Non-pigmented ciliary epithelial cell (primary cell): Measurements from ENCODE around the gene FOXB1.

Experiments
- DNase-seq: peaks from one replicate; pipeline ENCODE4 v3.0.0-alpha.2; 2010; ENCODE audit warnings: low read depth

The FOXB1 gene

GRCh38 chr15:60004009-60004845 is at the start of gene FOXB1:
Gene FOXB1, plus strand, starts transcription at chr15:60004311. Its CDS starts 653 bp downstream, at chr15:60004964.
- no peak for DNase-seq

- DNase-seq: no peak
Measured at GRCh38 chr15:59958288-59958687, 45.8 kb upstream of the FOXB1 start.

DNA sequence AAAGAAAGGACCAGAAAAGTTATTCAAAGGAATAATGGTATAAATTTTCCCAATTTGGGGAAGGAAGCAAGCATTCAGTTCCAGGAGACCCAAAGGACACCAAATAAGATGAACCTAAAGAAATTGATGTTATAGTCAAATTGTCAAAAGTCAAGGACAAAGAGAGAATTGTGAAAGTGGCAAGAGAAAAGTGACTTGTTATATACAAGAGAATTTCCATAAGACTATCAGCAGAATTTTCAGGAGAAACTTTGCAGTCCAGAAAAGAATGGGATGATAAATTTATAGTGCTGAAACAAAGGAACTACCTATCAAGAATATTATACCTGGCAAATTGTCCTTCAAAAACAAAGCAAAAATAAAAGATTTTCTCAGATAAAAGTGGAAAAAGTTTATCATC is 43.8 kb upstream of the FOXB1 start:
- DNase-seq: no peak

DNA sequence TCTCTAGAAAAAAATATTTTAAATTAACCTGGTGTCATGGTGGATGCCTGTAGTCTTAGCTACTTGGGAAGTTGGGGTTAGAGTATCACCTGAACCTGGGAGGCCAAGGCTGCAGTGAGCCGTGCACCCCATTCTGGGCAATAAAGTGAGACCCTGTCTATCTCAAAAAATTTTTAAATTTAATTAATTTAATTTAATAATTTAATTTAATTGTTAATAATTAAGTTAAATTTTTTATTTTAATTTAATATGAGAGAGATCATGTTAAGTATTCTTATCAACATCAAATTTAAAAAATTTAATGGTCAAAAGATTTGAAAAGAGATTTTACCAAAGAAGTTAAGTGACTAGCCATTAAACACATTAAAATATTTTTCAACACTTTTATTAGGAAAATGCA is 40.8 kb upstream of the FOXB1 start:
- DNase-seq: no peak

DNA sequence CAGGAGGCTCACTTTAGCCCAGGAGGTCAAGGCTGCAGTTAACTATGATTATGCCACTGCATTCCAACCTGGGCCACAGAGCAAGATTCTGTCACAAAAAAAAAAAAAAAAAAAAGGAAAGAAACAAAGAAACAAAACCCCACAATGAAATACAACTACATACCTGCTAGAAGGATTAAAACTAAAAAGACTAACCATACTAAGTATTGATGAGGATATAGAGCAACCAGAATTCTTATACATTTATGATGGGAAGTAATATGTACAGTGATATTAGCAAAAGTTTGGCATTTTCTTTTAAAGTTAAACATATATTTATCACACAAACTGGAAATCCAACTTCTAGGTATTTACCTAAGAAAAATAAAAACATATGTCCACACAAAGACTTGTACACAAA is 40.2 kb upstream of the FOXB1 start:
- no peak for DNase-seq

DNA sequence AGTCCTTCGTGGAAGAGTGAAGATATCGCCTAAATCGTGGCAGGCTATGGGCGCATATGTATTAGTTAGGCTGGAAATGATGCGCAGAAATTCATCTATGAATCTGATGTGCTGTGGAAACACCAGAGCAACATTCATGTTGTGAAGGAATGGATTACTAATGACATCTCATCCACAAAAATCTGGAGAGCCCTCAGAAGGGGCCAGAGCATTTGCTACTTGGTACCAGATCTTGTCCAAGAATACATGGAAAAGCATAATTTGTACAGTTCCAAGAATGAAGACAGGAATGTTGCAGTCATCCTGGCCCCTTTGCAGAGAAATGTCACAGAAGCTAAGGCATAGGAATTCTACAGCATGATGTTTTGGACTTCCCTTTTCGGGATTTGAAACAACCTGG is 38.4 kb upstream of the FOXB1 start:
- DNase-seq: no peak

- DNase-seq: no peak
Measured at GRCh38 chr15:59966262-59966661, 37.8 kb upstream of the FOXB1 start.

DNA sequence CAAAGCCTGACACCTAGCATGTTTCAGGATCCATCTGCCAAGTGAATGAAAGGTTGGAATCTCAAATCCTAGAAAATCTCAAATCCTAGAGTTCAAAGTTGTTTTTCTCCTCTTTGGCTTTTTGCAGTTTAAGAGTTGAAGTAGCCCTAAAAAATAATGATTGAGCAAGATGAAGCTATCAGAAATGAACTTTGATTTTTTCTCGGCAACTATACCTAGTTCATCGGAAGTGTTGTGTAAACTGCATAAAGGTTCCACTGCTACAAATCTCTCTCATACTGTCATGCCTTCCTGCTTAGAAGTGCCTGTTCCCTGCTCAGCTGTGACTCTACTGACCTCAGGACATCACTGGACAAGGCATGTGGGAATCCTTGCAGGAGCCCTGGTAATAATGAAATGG is 35.8 kb upstream of the FOXB1 start:
- no peak for DNase-seq

- DNase-seq: no peak
Measured at GRCh38 chr15:59972241-59972640, 31.9 kb upstream of the FOXB1 start.

GRCh38 chr15:59976480-59977271 is 27.4 kb upstream of the FOXB1 start:
- no peak for DNase-seq

DNA sequence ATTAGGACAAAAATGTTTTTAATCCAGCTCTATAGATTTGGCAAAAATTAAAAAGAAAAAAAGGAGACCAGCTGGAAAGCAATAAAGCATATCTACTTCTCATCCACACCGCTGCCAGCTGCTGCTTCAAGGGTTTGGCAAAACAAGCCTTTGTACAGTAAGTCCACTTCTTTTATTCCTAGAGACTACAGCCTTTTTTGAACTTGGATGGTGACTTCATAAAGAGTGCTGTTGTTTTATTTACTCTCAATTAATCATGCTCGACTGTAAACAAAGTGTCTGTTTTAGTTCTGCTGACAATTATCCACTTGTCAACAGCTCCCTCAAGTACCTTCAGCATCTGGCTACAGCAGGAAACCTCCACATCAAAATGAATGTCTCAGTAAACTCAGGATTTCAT is 12.3 kb upstream of the FOXB1 start:
- DNase-seq: no peak

- DNase-seq: no peak
Measured at GRCh38 chr15:59993041-59993750, 10.9 kb upstream of the FOXB1 start.

DNA sequence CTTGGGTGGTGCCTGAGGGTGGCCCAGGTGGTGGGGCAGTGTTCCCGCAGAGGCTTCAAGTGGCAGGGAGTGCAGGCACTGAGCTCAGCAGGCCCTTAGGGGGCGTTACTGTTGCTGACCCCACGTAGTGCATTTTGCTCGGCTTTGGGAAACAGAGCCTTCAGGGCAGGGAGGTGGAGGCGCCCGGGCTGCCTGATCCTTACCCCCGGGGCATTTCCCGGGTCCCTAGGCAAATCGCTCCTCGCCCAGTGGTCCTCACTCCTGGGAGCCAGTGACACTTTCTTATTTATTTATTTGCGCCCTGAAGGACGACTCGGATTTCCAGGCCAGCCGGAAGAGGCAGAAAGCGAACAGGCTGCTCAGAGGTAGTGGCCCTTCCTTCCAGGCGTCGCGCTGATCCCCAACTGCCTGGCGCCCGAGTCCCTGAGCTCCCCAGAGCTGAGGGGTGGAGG is 10.1 kb upstream of the FOXB1 start:
- DNase-seq: no peak

DNA sequence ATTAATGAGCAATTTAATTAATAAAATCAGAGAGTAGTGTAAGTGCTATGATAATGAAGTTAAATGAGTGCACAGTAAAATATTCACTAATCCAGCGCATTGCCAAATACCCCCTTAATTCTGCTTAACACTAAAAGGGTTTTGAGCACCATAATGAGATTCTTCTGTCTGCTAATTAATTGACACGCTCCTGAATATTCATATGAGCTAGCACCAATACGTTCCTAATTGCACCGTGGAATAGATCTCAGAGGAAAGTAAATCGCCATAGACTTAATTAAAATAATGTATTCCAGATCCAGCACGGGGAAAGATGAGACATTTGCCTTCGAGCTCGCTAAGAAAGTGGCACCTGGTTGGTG is 9.6 kb upstream of the FOXB1 start:
- DNase-seq: no peak

GRCh38 chr15:59994888-59995557 is 9.1 kb upstream of the FOXB1 start:
- no peak for DNase-seq

- DNase-seq: no peak
Measured at GRCh38 chr15:59995568-59996297, 8.4 kb upstream of the FOXB1 start.

DNA sequence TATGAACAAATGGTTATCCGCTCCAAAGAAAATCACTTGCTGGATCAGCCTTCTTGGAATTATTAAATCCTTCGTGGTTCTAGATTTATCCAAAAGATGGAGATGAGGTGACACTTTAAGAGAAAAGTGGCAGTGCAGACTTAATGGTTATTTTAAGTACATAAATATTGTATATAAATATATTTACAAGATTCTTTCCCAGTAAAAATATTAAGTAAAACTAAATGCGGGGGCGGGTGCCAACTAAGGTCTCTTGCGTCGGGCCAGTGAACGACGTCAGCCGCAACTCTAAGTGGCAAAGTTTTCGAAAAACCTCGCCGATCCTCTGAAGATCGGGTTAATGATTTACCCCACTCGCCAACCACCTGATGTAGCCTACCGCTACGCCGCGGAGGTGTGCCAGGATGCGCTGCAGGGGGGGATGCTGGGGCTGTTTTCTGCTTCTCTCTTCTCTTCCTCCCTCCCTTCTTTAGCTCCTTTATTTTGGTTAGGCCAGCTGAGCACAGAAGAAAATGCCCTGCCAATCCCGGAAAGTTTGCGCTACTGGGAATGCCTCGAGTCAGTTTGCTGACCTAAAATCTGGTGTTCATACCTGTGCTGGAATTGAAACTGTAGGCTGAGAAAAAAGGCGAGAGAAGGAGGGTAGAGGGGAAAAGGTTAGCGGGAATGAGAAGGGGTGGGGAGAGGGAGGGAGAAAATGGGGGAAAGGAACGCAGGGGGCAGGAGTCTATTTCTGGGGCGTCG is 7.6 kb upstream of the FOXB1 start:
- no peak for DNase-seq

DNA sequence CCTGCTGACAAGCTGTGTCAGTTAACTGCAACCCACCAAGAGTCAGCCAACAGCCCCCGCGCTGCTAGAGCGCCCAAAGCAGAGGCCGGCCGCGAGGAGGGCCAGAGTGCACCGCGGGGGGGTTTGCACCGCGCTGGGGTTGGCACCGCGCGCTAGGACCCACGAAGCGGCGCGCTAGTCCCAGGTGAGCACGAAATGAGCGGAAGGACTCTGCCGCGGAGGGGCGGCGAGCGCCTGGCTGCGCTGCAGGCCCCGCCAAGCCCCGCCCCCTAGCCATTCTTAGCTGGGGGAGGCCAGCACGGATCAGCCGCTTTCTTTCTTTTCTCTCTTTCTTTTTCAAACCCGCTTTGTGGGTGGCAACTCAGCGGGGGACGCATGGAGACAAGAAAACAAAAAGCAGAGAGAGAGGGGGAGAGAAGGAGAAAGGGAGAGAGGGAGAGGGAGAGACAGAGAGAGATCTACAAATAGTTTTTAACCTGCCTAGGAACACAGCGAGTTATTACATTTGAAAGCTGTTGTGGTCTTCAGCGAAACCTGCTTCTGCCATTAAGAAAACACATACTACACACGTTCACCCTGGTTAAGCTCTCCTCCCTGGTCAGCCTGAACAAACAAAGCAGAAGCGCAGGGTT is 6.9 kb upstream of the FOXB1 start:
- DNase-seq: no peak

- no peak for DNase-seq
Measured at GRCh38 chr15:59998305-59998949, 5.7 kb upstream of the FOXB1 start.
